Renal cortical epithelial cell (primary cell): Measurements from ENCODE around the gene MARCHF5. TPM values are rescaled to one million over a fixed set of nuclear protein-coding genes. Genes with fewer than 3 reads are reported as not detected.
"Not testable (repeated sequence)": the region's sequence is repeated elsewhere in the genome, so short reads cannot be mapped to it uniquely, and the experiment has no call there.

Experiments
- DNase-seq: peaks from one replicate; pipeline ENCODE4 v3.0.0-alpha.2; 2011; ENCODE audit warnings: low read depth
- total RNA-seq: library from RNA; depleted of rRNA; stranded (reverse); fragments of >200 nt; gene quantifications from 2 replicates; pipeline ENCODE4 v1.2.3, GENCODE V29; 2014

MARCHF5 gene
- total RNA-seq, 1 donor from 2014 or later: 53.6 TPM

DNA sequence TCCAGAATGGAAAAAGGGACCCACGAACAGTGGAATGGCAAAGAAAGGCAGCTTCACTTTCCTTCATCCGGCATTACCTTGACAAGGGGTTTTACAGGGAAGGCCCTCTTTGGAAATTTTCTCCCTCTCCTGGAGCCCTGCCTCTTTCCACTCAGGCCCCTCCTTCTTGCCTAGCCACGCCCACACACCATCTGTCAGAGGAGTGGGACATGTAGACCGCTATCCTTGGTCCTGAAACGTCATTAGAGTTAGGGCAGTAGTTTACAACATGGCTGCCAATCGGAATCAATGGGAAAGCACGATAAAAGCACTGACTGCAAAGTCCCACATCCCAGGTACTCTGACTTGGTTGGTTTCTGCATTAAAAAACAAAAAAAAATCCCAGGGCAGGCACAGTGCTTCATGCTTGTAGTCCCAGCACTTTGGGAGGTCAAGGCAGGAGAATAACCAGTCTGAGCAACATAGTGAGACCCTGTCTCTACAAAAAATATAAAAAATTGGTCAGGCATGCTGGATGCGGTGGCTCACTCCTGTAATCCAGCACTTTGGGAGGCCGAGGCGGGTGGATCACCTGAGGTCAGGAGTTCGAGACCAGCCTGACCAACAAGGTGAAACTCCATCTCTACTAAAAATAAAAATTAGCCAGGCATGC lies 96.4 kb downstream of the MARCHF5 start:
- DNase-seq: peak; percentile 66

DNA sequence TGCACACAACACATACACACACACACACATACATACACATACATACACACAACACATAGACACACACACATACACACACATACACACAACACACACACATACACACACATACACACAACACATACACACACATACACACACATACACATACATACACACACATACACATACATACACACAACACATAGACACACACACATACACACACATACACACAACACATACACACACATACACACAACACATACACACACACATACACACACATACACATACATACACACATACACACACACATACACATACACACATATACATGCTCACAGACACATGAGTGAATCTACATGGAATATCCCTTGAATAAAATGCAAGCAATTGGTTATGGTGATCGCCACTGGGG lies 102.2 kb downstream of the MARCHF5 start:
- DNase-seq: not testable (repeated sequence)

- DNase-seq: no peak
Measured at GRCh38 chr10:92395271-92395670, 104.3 kb downstream of the MARCHF5 start.

DNA sequence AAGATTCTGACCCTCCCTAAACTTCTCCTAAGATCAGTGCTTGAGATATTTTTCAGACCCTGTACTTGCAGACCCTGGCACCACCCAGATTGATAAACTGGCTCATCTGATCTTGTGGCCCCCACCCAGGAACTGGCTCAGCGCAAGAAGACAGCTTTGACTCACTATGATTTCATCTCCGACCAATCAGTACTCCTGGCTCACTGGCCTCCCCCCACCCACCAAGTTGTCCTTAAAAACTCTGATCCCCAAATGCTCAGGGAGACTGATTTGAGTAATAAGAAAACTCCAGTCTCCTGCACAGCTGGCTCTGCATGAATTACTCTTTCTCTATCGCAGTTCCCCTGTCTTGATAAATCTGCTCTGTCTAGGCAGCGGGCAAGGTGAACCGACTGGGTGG lies 111.3 kb downstream of the MARCHF5 start:
- DNase-seq: not testable (repeated sequence)

Other genes with a start within 250 kb of the MARCHF5 start
- 0.69 and 1.8 TPM in 2 replicates for gene CPEB3, start 89 bp upstream of the MARCHF5 start, total RNA-seq